SK-N-MC (cell line): ENCODE data around the gene CACNA1C.

Experiments
- EZH2 ChIP-seq: fragments of 200-600 bp; sonication (generic); IDR thresholded peaks from one replicate; pipeline ENCODE4 v1.6.1; 2017; ENCODE audit warnings: antibody characterized with exemption
- POLR2AphosphoS5 ChIP-seq: IDR thresholded peaks from 2 replicates; pipeline ENCODE4 v1.6.1; 2012; ENCODE audit warnings: mild to moderate bottlenecking, low read depth, low read length, borderline replicate concordance

DNA sequence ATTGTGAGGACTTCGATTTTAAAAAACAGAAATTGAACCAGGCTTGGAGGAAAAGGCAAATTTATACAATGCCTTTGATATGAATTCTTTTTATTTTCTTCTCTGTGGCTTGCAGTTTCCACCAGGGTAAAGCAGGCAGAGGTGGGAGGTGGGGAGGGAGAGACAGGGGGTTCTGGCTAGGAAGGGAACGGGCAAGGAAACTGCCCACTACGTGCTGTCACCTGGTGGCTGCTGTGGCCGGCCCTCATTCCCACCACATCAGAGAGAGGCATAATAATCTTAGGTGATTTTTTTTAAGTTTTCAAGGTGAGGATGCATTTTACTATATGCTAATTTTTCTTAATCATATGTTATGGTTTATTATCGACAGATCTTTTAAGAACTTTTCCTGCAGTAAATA, 145.8 kb downstream of the CACNA1C start:
- no peak for TF ChIP-seq EZH2
- TF ChIP-seq POLR2AphosphoS5 = no peak
